ENCODE results near the gene DNAH10. TPM values are rescaled to one million over a fixed set of nuclear protein-coding genes. Genes with fewer than 3 reads are reported as not detected.

Gene DNAH10
- total and polyA plus RNA-seq, 10 of the 15 experiments (the other 5 are each of a cell fraction or from before 2014, with no cell fraction given), result 0.01 to 0.32 (median 0.06) TPM

- Histone ChIP-seq H3K4me1 (ENCODE audit: control insufficient read depth, insufficient read depth, low read length) (no peaks in the 10 kb centered on the region), H3K36me3 (ENCODE audit: control insufficient read depth in 2 of 2, insufficient read depth in 2 of 2, low read length in 1 of 2) (no peaks in the 10 kb centered on the region), H3K9me3 (replicated peaks; ENCODE audit: control insufficient read depth, insufficient read depth, low read length) (no peaks in the 10 kb centered on the region), H3K79me2 (ENCODE audit: control insufficient read depth, insufficient read depth, low read length) (no peaks in the 10 kb centered on the region), H3K4me2 (ENCODE audit: control insufficient read depth, insufficient read depth) (no peak overlapping the region), H3K27ac (ENCODE audit: control insufficient read depth, insufficient read depth) (no peak overlapping the region), H3K27me3 (replicated peaks in 1 of 2; ENCODE audit: control insufficient read depth in 2 of 2, insufficient read depth in 2 of 2, low read length in 1 of 2) (no peaks in the 10 kb centered on the region), H3K9ac (ENCODE audit: control insufficient read depth, insufficient read depth, low read length) (no peak overlapping the region), H2AFZ (ENCODE audit: control insufficient read depth, low read depth, low read length) (no peak overlapping the region), H3K4me3 (no peak overlapping the region), H4K20me1 (ENCODE audit: control insufficient read depth, insufficient read depth) (no peaks in the 10 kb centered on the region)
- 78% methylated on average over 7 of the region's 7 CpGs for WGBS (ENCODE audit: insufficient coverage, insufficient replicate concordance, low lambda C conversion rate, missing lambda C conversion rate)
- BruUV-seq (replicated peaks), result no TSS peak
- intact Hi-C loops (cut with micrococcal nuclease; ENCODE audit: unreplicated experiment), result no loop called here
- in situ Hi-C loops (cut with MboI), result no loop called here
- FAIRE-seq, result no peak
- TF ChIP-seq E2F4 (IDR thresholded peaks at IDR 0.05; ENCODE audit: low read depth, low read length) (no peak), TCF3 (IDR thresholded peaks at IDR 0.05; ENCODE audit: borderline replicate concordance, insufficient read depth, low read depth, low read length) (no peak), NFXL1 (IDR thresholded peaks at IDR 0.05; ENCODE audit: borderline replicate concordance) (no peak), CREM (IDR thresholded peaks at IDR 0.05; ENCODE audit: low read depth) (no peak), SMAD5 (IDR thresholded peaks at IDR 0.05; ENCODE audit: low read depth) (no peak), BMI1 (IDR thresholded peaks at IDR 0.05; ENCODE audit: borderline replicate concordance) (no peak), GABPA (IDR thresholded peaks at IDR 0.05; ENCODE audit: low read depth) (no peak), ZBTB33 (IDR thresholded peaks at IDR 0.05) (no peak), USF2 (IDR thresholded peaks at IDR 0.05; ENCODE audit: borderline replicate concordance, low read depth, low read length) (no peak), RB1 (IDR thresholded peaks at IDR 0.05; ENCODE audit: borderline replicate concordance) (no peak), EZH2 (IDR thresholded peaks at IDR 0.05; ENCODE audit: borderline replicate concordance, control insufficient read depth, low read depth, low read length) (no peak), NFYB (IDR thresholded peaks at IDR 0.05; ENCODE audit: insufficient read depth, low read depth, low read length) (no peak)
- SMC1A ChIA-PET (ENCODE audit: uncharacterized antibody, unreplicated experiment), result no interaction called here
- CTCF ChIA-PET, result no interaction called here
- DNase-seq (ENCODE audit: low read depth, low spot score), result no peak
- no peak for ATAC-seq
- RAD21 ChIA-PET (ENCODE audit: unreplicated experiment), result no interaction called here
- POLR2A ChIA-PET, result interaction anchor here (0.7 kb wide), 1 partner anchor 334 kb away, joined by 4 read pairs; no protein-coding TSS in a partner anchor
These were observed 31.9 kb downstream of the DNAH10 start for GRCh38 chr12:123794027-123794426.
